Activated CD8-positive, alpha-beta memory T cell treated with anti-CD3 and anti-CD28 coated beads for 36 hours (primary cell): ENCODE data around the gene ZDHHC14. TPM values are rescaled to one million over a fixed set of nuclear protein-coding genes. Genes with fewer than 3 reads are reported as not detected.
"Not testable (repeated sequence)": the region's sequence is repeated elsewhere in the genome, so short reads cannot be mapped to it uniquely, and the experiment has no call there.

Source experiments
- CTCF ChIA-PET: fragments of 350-600 bp; sonication (Branson Sonifier 250); formaldehyde crosslinking; loops from one replicate; lab custom pipeline; 2021; ENCODE audit warnings: antibody characterized with exemption; lab: Charles Lee
- POLR2A ChIA-PET: fragments of 350-600 bp; sonication (Branson Sonifier 250); formaldehyde crosslinking; loops from one replicate; lab custom pipeline; 2021; ENCODE audit warnings: antibody characterized with exemption; lab: Charles Lee
- total RNA-seq, 2 experiments: library from RNA; stranded (reverse); gene quantifications; one replicate each; pipeline ENCODE4 v1.2.3, GENCODE V29; 2021

The ZDHHC14 gene
- total RNA-seq, 2 experiments from 2014 or later: 6.5 to 7.2 TPM

DNA sequence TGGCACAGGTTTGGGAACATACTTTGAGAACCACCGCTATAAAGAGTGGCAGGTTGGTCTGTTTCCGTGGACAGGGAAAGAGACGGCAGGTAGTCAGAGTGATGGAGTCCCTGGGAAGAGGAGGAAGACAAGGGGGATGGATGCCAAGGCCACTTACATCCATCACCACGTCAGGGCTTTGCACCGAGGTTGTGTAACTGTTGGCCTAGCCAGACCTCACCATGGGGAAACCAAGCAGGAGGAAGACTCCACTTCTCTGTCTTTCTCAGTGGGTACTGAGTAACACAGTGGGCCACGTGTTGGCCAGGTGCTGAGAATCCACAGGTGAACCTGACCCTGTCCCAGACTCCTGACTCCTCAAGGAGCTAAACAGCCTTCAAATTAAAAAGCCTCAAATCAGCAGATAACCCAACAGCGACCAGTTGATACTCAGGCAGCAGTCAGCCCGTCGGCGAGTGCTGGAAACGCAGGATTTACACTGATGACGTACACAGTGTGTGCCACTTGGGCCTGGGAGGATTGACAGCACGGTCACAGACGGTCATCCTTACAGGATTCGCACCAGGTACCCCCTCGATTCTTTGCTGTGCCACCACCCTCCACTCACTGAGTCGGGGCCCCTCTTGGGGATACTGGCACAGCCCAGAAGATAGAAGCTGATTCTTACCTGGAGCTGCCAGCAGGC lies 307.4 kb downstream of the ZDHHC14 start:
- ChIA-PET POLR2A (no interaction called here), CTCF (no interaction called here)

DNA sequence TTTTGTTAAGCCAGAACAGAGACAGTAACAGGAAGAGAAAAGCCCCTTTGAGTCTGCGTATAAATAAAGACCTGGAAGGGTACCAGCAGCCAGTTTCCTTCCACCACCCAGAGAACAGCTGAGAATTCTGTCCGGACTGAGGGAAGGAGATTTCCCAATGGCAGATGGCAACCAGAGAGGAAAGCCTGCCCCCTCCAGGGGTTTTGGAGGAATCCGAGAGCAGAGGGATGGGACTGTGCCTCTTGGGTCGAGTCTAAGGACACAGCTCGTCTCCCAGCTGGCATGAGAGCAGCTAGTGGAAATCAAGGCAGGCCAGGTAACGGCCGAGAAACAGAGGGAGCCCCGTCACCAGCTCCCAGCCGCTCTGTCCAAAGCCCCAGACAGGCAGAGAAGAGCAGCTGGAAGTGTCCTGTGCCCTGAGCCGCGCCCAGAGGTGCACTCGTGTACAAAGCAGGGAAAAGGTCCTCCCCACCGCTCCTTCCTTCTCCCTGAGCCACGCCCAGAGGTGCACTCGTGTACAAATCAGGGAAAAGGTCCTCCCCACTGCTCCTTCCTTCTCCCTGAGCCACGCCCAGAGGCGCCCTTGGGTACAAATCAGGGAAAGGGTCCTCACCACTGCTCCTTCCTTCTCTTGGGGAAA lies 308.1 kb downstream of the ZDHHC14 start:
- ChIA-PET POLR2A (no interaction called here), CTCF (no interaction called here)

DNA sequence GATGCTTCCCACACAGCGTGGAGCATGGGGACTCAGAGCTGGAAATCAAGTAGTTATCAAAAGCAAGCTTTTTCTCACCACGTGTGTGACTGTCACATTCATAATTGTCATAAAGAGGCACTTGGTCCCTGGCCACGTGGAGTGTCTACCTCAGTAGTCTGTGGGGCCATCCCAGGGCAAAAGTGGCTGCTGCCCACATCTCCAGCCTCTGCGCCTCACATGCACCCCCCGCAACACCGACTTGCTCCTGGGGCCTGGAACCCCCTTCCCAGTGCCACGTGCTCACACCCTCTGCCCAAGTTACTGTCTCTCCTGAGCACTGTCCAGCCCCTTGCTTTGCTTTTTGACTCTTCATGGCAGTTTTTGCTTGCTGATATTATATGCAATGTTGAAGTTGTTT lies 308.9 kb downstream of the ZDHHC14 start:
- CTCF ChIA-PET: no interaction called here
- POLR2A ChIA-PET: no interaction called here

DNA sequence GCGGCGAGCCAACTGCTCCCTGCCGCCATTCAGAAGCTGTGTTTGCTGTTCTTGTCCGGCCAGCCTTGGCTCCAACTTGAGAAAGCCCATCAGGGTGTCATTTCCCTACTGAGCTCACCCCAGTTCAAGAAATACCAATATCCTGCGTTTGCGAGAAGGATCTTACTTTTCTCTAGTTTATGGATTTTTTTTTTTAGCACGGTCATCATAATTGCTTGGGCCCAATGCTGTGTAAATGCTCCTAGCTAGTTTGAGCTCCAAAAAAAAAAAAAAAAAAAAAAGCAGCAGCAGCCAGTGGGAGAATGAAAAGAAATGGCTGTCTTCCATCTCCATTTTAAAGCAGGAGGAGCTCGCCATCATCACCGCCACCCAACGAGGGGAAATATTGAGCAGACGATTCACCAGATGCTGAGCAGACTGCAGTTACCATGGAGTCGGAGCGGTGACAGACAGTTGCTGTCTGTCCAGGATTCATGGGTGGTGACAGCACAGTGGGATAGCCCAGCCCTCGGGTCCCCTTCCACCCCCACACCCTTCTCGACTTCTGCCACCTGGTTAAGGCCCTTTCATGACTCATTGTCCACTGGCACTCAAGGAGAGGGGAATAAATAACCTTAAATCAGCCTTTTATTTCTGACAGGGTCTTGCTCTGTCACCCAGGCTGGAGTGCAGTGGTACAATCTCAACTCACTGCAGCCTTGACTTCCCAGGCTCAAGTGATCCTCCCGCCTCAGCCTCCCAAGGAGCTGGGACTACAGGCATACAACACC lies 309.6 kb downstream of the ZDHHC14 start:
- POLR2A ChIA-PET: no interaction called here

DNA sequence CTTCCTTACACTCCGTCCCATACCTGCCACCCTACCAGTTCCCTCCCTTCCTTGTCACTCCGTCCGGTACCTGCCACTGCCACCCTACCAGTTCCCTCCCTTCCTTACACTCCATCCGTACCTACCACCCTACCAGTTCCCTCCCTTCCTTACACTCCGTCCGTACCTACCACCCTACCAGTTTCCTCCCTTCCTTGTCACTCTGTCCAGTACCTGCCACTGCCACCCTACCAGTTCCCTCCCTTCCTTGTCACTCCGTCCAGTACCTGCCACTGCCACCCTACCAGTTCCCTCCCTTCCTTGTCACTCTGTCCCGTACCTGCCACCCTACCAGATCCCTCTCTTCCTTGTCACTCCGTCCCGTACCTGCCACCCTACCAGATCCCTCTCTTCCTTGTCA lies 310.6 kb downstream of the ZDHHC14 start:
- POLR2A ChIA-PET, CTCF ChIA-PET: not testable (repeated sequence)

More for the DNA sequence above, 309.6 kb downstream of the ZDHHC14 start:
- CTCF ChIA-PET: no interaction called here

DNA sequence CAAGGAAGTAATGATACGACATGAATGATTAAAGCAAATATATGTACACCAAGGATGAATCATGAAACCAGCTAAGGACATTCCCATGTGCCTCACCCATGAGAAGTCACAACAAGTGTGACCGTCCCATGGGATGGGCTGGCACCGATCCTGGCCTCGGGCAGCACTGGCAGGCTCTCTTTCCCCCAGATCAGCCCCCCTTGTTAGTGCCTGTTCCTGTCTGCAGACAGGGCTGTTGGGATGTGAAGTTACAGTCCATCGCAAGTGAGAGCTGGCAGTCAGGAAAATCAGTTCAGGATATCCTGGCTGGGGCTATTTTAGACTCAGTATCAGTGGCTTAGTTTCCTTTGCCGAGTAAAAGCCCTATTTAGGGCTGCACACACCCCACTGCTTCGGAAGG lies 312.9 kb downstream of the ZDHHC14 start:
- POLR2A ChIA-PET: no interaction called here
- CTCF ChIA-PET: no interaction called here

DNA sequence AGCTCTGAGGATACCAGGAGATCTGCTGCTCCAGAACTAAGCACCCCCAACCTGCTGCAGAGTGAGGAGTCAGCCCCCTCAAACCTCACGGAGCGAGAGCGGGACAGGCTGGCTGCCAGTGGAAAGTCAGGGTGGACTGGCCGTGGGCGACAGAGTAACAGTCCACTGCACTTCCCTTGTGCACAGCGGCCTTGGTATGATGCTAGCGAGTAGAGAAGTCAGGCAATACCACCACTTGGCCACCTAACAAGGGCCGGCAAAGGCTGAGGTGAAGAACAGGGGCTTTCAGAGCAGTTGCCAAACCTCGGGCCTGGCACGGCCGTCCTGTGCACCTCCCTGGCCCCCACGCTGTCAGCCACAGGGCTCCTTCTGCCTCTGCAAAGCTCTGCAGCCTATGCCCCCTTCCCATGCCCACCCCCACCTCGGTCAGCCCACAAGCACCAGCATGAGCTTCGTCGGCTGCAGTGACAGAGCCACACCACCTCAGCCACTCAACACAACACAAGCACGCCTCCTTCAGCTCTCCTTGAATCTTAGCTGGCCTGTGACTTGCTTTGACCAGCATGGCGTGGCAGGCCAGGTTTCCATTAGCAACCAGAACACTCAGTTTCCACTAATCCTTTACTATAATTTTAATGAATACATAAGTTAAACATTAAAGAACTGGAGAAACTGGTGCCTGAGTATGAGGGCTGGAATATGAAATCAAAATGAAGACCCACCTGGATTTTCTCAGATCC lies 314.5 kb downstream of the ZDHHC14 start:
- ChIA-PET CTCF (no interaction called here), POLR2A (no interaction called here)

DNA sequence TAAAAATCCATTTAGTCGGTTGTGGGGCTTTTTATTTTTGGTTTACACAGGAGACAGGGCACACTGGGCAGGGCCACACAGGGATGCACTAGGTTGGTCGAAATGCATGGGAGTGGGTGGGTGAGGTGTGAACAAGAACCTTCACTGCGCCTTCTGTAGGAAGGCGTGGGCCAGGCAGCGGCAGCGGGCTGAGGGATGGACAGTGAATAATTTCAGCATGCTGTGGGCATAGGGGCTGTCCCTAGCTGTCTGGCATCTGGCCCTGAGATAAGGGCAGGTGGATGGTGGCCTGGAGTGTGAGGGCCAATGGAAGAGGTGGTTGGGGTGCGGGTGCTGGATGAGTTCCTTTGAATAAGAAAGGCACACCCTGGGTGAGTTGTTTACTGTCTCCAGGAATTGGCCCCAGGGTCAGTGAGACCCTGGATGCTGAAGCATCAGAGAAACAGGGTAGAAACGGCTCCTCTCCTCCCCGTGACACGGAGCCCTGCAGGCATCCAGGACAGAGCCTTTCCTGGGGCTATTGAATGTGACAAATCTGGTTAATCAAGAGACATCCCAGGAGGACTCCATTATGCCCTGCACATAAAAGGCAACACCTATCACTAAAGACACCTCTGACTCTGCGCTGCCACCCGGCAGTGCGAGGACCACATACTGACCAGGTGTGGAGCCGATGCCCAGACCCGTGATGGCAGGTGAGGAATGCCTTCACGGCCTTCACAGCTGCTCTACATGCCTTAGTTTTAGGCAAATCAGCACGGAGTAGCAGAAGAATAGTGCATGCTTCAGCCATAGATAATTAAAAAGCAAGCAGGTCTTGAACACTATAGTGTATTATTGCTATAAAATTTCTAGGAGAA lies 319.0 kb downstream of the ZDHHC14 start:
- ChIA-PET CTCF (no interaction called here), POLR2A (no interaction called here)

DNA sequence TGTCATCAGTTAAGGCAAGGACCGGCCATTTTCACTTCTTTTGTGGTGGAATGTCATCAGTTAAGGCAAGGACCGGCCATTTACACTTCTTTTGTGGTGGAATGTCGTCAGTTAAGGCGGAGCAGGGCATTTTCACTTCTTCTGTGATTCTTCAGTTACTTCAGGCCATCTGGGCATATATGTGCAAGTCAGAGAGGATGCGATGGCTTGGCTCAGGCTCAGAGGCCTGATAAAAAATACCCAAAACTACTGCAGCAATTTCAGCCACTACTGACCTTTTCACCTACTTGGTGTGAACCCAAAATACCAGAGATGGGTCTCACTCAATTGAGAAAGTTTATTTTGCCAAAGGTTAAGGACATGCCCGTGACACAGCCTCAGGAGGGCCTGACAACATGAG lies 325.4 kb downstream of the ZDHHC14 start:
- POLR2A ChIA-PET, CTCF ChIA-PET: not testable (repeated sequence)

DNA sequence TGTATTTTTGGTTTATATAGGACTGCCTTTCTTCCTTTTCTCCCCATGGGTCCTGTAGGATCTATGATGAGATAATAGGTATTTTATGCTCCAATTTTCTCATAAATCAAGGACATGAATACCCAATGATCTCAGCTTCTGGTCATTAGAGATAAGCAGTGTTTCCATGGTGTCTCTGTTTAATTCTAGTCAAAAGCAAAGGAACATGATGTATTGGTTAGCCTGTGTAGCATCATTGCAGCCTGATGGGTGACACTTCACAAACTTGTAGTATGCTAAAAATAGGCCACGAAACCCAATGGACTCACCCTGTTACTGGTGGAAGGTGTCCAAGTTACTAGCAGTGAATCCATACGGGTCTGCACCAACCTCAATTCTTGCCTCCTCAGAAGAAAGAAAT lies 325.9 kb downstream of the ZDHHC14 start:
- POLR2A ChIA-PET: no interaction called here
- CTCF ChIA-PET: no interaction called here

DNA sequence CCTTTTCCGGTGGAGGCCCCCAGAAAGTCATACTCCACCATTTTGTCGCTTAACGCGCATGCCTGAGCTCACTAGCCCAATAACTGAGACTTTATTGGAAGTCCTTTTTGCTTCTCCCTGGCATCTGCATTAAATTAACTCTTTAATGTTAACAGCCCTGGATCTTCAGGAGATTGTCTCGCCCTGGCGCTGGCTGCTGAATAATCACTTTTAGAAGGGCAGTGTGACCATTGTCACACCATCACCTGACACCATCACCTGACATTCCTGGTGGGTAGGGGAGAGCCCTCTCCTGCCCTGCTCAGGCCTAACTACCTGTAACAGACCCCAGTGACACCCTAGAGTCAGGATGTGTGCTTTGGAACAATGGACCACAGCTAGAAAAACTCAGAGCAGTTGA lies 326.6 kb downstream of the ZDHHC14 start:
- ChIA-PET CTCF (no interaction called here), POLR2A (no interaction called here)

DNA sequence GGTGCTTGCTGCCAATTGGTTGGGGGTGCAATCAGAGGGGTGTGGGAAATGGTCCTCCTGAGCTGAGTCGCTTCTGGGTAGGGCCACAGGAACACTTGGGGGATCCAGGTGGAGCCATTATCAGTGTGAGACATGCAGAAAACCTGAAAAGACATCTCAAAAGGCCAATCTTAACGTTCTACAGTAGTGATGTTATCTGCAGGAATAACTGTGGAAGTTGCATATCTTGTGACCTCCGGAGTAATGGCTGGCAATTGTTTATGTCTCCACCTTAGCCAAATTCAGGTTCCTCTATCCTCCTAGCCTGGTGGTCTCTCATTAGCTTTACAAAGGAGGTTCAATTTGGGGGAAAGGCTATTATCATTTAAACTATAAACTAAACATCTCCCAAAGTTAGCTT lies 327.2 kb downstream of the ZDHHC14 start:
- ChIA-PET CTCF (no interaction called here), POLR2A (no interaction called here)

DNA sequence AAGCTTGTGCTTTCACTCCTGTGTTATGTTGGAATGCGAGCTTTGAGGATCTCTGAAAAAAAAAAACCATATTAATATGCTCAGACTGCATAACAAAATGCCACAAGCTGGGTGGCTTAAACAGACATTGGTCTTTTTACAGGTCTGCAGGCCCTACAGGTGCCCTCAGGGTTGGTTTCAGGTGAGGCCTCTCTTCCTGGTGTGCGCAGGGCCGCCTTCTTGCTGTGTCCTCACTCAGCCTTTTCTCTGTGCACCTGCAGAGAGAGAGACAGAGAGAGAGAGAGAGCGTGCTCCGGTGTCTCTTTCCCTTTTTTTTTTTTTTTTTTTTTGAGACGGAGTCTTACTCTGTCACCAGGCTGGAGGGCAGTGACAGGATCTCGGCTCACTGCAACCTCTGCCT lies 327.9 kb downstream of the ZDHHC14 start:
- ChIA-PET POLR2A (no interaction called here), CTCF (interaction anchor here (0.7 kb wide), 1 partner anchor 95 kb away, joined by 4 read pairs; no protein-coding TSS in a partner anchor)

DNA sequence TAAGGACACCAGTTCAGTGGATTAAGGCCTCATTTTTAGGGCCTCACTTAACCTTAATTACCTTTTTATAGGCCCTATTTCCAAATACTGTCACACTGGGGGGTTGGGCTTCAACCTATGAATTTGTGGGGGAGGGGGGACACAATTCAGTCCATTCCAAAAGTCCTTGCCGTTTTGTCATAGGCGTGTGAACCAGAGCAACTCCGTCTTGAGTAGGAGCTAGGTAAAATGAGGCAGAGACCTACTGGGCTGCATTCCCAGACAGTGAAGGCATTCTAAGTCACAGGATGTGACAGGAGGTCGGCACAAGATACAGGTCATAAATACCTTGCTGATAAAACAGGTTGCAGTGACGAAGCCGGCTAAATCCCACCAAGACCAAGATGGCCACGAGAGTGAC lies 328.6 kb downstream of the ZDHHC14 start:
- POLR2A ChIA-PET: no interaction called here
- CTCF ChIA-PET: interaction anchor here (0.7 kb wide), 1 partner anchor 94 kb away, joined by 4 read pairs; no protein-coding TSS in a partner anchor

DNA sequence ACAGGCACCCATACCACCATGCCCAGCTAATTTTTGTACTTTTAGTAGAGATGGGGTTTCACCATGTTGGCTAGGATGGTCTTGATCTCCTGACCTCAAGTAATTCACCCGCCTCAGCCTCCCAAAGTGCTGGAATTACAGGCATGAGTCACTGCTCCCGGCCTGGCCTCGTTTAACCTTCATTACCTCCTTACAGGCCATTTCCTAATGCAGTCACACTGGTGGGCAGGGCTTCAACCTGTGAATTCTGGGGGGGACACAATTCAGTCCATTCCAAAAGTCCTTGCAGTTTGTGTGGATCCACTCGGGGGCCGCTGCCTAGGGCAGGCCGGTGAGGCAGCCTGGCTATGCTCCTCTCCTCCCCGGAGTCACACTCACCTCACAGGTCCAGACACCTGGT lies 329.6 kb downstream of the ZDHHC14 start:
- CTCF ChIA-PET: no interaction called here
- POLR2A ChIA-PET: no interaction called here

DNA sequence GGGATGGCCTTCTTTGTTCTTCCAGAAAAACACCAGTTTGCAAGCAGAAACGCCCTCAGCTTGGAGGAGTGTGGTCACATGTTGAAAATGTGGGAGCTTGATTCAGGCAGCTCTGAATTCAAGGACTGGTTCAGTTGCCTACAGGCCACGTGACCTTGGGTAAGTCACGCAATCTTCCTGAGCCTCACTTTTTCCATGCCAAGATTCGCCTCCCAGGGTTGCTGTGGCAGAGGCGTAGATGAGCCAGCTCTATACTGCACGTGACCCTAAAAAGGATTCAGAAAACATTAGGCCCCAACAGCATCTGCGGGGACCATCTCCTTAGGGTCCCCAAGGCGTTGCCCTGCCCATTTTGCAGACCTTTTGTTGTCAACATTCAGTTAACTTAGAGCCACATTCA lies 330.1 kb downstream of the ZDHHC14 start:
- ChIA-PET CTCF (no interaction called here), POLR2A (no interaction called here)

DNA sequence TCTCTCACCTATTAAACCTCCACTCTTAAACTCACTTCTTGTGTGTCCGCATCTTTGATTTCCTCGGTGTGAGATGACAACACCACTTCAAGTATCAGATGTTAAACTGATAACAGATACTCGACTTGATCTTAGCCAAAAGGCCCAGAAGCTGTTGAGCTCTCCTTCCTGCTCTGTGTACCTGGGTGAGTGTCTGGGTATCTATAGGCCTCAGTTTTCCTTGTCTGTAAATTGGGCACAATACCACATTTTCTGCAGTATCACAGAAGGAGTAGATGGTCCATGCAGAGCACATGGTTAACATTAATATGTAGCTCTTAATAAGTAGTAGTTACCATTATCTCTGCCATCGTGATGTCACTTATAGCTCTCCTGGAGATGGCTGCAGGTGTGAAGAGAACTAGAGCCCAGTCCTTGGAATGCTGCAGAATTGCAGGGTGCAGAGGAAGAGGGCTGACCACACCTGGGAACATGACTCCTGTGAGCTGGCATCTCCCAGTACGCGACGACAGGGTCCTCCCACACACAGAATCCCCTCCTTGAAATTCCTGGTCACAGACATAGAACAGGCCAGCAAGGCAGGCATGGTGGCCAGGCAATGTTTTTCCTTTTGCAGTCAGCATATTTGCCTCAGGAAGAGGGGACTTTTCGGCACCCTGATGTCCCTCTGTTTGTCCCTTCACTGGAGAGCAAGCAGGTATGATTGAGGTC lies 331.8 kb downstream of the ZDHHC14 start:
- ChIA-PET POLR2A (no interaction called here), CTCF (no interaction called here)

DNA sequence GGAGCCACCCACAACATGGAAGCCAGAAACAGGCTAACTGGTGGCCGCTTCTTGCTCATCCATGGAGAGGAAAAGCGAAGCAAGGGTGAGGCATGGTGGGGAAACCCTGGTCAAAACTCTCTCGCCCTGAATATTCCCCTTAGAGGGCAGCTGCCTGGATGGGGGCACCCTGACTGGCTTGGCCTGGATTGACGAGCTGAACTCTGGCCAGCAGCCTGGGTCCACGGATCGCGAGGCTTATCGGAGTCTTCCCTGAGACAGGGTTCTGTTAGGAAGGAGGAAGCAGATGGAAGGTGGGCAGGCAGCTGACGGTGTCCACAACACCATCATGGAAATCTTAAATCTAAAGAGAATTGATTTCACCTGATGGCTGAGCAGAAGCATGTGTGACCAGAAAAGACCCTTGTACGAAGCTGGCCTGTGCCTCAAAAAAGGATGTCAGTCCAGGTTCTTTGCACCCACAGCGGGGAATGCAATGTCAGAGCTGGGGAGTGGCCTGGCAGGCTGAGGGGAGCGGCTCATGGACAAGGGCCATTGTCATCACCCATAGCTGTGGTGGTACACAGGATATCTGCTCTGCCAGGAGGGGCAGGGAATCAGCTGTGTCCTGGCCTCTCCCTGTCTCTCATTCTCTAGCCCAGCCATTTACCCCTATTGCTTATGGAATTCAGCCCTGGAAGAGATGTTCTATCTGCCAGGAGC lies 332.6 kb downstream of the ZDHHC14 start:
- ChIA-PET POLR2A (no interaction called here), CTCF (no interaction called here)
